ENCODE data around the gene CLEC4E.
A peak's percentile ranks its signal among the peaks of the same experiment; 100 is the strongest.
"Not testable (repeated sequence)": the region's sequence is repeated elsewhere in the genome, so short reads cannot be mapped to it uniquely, and the experiment has no call there.

DNA sequence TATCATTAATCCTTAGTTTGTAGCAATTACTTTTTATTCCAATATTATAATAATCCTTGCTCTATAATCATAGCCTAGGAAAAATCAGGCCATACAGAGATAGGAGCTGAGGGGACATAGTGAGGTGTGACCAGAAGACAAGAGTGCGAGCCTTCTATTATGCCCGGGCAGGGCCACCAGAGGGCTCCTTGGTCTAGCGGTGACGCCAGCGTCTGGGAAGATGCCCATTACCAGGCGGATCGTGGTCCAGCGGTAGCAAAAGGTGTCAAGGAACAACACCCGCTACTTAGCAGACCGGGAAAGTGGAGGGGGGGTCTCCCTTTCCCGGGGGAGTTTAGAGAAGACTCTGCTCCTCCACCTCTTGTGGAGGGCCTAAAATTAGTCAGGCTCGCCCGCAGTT is 43.8 kb upstream of the CLEC4E start:
- TF ChIP-seq, protein P1, sequence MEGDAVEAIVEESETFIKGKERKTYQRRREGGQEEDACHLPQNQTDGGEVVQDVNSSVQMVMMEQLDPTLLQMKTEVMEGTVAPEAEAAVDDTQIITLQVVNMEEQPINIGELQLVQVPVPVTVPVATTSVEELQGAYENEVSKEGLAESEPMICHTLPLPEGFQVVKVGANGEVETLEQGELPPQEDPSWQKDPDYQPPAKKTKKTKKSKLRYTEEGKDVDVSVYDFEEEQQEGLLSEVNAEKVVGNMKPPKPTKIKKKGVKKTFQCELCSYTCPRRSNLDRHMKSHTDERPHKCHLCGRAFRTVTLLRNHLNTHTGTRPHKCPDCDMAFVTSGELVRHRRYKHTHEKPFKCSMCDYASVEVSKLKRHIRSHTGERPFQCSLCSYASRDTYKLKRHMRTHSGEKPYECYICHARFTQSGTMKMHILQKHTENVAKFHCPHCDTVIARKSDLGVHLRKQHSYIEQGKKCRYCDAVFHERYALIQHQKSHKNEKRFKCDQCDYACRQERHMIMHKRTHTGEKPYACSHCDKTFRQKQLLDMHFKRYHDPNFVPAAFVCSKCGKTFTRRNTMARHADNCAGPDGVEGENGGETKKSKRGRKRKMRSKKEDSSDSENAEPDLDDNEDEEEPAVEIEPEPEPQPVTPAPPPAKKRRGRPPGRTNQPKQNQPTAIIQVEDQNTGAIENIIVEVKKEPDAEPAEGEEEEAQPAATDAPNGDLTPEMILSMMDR (conservative IDR thresholded peaks at IDR 0.05) = peak; percentile 23; the same call in 1 of the 2 replicates
- not testable (repeated sequence) for TF ChIP-seq ZFX (IDR thresholded peaks at IDR 0.05)
